Ammon's horn (tissue), 1 donor: ENCODE results near the gene NXPH3.
"Not testable (repeated sequence)": the region's sequence is repeated elsewhere in the genome, so short reads cannot be mapped to it uniquely, and the experiment has no call there.

Source experiments
- DNase-seq: peaks from one replicate; pipeline ENCODE4 v3.0.0-alpha.2; 2016; ENCODE audit warnings: low spot score

NXPH3 gene

DNA sequence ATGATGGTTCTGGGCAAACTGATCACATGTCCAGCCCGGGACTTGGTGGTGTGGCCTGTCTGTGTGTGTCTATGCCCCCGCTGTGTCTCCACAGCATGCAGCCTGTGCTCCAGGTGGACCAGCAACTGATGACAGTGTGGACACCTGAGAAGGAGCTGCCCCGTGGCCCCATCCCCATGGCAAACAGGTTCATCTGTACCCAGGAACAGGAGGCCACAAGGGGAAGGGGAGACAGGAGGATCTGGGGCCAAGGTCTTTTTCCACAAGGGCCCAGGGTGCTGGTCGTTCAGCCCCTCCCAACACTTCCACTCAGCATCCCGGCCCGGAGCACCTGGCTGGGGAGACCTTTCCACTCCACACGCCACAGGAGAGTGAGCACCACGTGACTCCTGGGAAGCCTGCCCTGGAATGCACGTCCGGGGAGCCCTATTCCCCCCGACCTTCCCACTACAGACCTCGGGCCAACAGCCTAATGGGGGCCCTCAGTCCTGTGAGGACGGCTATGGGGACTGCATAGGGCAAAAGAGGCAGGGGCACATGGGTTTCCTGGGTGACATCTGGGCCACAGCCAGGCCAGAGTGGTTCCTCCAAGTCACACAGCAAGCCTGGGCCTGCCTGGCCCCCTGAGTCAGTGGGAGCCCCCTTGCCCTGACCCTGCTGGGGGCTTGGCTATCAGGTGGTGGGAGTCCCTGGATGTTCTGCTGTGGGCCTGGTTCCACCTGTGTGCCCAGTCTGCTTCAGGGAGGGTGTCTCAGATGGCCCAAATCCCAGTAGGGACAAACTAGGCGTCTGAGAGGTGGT, 20.8 kb upstream of the NXPH3 start:
- no peak for DNase-seq

DNA sequence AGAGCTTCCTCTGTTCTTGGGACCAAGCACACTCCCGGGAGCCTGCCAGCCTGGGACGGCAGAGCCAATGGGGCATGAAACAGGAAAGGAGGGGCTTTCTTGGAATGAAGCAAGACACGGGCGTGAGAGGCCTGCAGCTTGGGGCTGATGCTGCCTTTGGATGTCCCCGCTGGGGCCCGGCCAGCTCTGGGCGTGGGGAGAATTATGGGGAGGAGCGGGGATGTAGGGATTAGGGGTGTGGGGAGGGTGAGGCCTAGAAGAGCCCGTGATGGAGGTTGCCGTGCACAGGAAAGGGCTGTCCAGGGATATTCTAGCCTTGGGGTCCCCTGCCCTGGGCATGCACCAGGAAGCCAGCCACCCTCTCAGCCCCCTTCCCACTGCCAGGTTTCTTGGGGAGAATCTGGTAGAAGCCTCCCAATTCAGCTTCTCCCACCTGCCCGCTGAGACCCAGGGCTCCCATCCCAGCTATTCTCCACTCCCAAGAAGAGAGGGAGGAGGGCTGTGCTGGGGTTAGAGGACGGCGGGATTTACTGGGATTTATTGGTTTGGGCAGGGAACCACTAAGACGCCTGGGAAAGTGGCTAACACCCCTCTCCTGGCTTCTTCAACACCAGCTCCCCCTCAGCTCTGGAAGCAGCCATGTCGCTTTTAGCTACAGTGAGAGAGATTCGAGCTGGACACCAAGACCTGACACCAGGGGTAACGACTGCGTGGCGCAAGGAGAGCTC, 20.0 kb upstream of the NXPH3 start:
- DNase-seq = no peak

DNA sequence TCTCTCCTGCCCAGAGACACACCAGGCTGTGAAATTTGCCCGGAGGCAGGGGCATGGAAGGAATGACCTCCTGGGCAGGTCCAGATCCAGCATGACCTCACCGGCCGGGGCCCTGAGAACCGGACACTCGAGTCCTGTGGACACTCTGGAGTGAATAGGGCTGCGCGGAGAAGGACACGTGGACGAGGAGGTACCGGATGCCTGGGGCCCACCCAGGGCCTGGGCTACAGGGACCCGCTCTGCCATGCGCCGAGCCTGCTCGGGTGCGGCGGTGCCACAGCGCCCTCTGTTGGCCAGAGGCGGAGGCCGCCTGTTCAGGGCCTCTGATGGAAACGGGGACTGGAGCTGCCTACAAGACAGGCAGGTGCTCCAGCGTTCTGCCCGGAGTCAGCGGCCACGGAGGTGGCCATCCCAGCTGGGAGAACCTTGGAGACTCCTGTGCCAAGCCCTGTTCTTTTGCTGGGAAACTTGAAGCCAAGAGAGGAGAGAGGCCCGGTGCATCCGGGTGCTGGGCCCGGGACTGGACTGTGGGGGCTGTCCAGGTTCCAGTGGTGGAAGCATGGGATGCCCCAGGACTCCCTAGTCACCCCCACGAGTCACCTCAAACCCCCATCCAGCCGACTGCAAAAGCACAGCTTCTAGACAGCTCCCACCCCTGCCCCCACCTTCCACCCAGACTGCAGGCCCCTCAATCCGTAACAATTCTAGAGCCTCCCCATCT, 19.3 kb upstream of the NXPH3 start:
- DNase-seq = peak; percentile 75

DNA sequence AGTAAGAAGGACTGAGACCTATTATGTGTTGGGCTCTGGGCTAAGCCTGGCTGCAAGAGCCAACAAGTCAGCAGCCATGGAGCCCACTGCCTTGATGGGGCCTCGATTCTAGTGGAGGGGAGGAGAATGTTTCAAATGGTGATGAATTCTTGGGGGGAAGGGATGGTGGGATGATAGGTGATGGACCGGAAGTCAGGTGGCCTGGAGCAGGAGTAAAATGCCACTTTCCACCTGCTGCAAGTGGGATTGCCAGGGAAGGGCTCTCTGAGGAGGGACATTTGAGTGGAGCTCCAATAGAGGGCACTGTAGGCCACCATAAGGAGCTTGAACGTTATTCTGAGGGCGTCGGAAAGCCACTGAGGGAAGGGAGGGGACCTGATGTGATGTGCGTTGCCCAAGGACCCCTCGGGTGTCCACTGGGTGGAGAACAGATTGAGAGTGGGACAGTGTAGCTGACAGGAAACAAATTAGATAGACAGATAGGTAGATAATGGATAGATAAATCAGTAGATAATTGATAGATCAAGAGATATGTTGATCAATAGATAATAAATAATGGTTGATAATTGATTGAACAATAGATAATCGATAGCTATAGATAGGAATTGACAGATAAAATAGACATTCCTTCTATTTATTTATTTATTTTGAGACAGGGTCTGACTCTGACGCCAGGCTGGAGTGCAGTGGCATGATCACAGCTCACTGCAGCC, 18.2 kb upstream of the NXPH3 start:
- peak; percentile 65 for DNase-seq

DNA sequence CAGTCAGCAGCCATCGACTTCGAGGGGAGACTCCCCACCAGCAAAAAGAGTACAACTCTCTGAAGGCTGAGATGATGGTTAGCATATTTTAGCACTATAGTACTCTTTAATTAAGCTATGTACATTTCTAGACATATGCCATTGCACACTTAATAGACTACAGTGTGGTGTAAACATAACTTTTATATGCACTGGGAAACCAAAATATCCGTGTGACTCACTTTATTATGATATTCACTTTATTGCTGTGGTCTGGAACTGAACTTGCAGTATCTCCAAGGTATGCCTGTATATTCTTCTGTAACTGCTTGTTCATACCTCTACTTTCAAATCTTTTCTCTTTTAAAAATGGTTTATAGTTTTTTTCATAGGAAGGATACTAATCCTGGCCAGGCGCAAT, 11.0 kb upstream of the NXPH3 start:
- DNase-seq = no peak

DNA sequence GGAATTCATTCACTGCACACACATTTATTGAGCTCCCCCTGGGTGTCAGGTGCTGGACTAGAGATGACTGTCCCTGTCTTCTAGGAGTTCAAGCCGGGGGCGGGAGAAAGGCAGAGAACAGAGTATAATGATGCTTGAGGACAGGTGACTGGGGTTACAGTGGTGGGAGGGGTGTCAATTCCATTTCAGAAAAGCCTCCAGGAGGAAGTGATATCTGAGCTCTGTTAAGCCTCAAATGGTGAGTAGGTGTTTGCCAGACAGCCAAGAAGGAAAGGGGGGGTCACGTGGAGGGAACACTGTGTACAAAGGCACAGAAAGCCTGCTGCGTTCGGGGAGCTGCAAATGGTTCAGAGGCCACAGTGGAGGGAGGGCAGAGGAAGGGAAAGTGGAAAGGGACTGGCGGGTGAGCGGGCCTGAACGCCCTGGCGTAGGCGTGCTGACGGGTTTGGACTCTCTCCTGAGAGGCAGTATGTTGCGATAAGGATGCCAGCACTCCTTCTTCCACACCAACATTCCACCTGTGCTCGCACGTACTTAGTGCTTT, 9.7 kb upstream of the NXPH3 start:
- DNase-seq = peak; percentile 72

DNA sequence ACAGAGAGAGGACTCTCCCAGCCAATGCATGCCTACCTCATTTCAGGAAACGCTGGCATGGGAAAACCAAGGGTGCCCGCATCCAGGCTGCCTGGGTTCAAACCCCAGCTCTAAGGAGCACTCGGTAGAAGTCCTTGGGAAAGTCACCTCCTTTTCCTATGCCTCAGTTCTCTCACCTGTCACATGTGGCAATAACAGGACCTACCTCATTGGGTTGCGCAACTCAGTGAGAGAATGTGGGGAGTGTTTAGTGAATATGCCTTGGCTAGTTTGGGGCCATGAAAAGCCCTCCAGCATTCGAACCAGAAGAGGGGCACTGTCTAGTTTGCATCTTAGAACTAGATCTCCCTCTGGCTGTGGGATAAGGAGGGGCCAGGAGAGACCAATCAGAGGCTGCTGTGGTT, 9.0 kb upstream of the NXPH3 start:
- DNase-seq = no peak

DNA sequence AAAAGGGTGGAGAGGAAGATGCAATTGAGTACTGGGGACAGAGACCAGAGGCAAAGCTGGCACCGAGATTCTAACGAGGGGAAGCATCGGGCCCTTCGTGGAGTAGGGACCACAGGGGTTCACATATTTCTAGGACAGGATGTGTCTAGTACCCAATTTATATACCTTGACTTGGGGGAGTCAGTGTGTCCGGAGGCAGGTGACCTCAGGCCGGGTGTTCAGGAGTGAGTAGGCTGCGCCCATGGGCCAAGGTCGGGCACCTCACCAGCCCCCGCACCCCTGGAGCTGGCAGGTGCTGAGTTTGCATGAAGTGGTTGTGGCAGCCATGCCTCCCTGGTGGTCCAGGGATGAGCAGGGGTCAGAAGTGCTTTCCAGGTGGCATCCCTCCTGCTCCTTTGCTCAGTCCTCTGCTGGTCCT, 8.6 kb upstream of the NXPH3 start:
- no peak for DNase-seq

DNA sequence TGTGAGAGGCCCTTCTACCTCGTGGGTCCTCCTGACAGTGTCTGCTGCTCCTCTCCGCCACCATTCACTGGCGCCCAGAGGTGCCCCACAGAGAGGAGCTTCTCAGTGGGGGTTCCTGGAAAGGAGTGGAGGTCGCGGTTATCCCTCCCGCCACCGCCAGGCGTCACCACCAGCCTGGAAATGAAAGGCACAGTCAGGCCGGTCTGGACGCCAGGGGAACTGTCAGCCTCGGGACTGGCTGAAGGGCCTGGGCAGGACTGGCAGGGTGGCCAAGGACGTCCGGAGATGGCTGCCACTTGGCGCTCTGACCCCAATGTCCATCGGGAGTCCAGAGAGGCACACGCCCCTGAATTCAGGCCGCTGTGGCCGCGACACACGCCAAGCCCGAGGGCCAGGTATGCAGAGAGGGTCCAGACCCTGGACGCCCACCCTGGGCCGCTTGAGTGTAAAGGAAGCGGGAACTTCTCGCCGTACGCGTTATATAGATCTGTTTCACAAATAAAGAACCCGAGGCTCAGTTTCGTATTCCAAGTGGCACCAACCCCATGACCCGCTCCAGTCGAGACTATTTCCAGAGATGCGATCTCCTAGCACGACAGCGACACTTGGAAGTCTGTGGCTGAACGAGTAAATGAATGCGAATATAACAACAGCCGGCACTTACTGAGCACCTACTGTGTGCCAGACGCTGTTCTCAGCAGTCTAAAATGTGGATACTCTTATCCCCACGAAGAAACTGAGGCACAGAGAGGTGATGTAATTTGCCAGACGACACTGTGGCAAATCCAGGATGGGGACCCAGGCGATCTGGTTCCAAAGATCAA, 7.6 kb upstream of the NXPH3 start:
- DNase-seq = peak; percentile 91

DNA sequence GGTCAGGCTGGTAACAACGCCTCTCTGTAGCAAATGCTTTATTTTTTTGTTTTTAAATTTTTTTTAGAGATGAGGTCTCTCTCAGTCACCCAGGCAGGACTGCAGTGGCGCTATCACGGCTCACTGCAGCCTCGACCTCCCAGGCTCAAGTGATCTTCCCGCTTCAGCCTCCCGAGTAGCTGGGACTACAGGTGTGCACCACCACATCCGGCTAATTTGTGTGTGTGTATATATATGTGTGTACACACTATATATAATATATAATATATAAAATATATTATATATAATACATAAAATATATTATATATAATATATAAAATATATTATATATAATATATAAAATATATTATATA, 7.0 kb upstream of the NXPH3 start:
- not testable (repeated sequence) for DNase-seq

DNA sequence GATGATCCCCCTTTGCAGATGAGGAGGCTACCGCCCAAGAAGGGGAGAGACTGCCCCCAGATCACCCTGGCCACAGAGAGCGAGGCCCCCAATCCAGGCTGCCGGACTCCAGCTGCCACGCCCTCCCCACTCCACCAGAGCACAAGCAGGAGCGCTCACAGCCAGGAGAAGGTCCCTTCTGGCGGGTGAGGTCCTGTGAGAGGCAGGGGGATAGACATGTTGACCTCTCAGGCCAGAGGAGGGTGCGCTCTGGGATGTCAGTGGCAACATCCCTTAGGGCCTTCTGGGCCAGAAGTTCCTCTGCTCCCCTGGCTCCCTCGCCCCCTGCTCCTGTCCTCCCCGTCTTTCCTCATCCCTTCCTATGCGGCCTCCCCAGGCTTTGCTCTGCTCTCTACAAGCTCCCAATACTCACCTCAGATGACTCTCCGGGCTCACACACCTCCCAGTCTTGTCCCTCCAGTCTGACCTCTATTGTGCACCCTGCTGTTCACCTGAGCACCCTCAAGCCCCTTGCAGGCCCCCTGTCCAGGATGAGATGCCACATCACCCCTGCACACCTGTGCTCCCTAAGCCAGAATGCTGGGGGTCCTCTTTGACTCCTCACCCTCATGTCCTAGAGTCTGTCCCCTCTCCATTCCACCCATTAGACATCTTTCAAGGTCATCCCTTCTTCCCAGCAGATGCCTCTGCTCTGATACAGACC, 5.0 kb upstream of the NXPH3 start:
- no peak for DNase-seq

DNA sequence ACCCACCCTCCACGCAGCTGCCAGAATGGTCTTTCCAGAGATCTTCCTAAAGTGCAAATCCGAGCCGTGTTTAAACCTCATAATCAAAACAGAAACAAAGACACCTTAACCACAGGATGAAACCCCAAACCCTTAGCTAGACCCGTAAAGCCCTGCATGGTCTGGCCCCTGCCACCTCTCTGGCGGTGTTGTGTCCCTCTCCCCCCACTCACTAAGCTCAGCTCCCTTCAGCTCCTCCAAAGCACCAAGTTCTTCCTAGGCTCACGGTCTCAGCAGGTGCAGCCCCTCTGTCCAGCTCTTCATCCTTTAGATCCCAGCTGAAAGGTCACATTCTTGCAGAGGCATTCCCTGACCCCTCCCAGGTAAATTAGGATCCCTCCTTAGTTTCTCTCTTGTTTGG, 4.4 kb upstream of the NXPH3 start:
- DNase-seq = no peak

DNA sequence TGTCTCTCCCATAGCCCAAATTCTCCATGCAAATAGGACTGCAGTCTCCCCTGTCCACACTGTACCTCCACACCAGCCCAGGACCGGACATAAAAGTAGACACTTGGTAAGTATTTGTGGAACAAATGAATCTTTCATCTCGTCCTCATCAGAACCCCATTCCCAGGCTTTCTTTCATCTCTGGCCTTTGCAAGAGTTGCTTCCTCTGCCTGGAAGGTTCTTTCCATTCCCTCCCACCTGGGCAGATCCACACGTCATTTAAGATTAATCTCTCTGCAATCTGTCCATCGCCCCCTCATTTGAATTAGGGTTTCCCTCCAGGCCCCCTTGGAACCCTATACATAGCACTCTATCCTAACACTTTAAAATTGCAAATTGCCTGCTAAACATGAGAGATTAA, 3.9 kb upstream of the NXPH3 start:
- DNase-seq = no peak

DNA sequence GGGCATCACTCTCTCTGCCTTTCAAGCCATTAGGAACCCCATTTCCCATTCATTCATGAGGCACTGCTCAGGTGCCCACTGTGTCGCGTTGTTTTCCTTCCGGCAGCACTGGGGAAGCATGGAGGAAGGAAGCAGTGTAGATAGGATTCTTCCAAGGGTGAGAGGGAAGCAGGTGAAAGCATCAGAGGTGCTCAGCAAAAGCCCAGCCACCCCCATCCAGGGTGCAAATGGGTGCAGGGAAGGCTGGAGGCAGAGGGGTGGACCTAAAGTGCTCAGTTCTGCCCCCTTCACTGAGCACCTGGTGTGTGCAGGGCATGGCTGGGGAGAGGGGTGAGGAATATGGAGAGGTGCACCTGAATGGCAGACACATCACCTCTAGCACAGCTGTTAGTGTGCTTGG, 3.4 kb upstream of the NXPH3 start:
- DNase-seq = no peak

DNA sequence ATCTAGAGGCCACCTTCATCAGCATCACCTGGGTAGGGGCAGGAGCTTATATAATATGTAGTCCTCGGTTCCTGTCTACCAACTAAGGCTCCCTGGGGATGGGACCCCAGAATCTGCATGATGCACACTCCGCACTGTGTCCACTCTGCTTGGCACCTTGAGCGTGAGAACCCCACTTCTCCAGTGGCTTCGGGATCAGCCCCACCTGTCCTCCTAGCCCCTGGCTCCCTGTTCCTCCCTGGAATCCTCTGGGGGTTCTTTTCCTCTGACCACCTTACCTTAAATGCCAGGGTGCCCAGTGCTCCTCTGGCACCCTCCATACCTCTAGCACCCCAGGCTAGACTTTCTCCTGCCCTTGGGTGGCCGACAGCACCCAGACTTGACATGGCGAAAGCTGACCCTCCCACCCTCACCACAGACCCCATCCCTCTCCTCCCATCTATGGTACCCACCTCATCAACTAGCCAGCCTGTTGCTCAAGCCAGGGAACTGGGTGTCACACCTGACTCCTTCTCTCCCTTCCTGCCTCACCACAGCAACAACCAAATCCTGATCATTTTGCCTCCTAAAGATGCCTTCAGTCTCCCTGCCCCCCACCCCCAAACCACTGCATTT, 2.8 kb upstream of the NXPH3 start:
- no peak for DNase-seq

DNA sequence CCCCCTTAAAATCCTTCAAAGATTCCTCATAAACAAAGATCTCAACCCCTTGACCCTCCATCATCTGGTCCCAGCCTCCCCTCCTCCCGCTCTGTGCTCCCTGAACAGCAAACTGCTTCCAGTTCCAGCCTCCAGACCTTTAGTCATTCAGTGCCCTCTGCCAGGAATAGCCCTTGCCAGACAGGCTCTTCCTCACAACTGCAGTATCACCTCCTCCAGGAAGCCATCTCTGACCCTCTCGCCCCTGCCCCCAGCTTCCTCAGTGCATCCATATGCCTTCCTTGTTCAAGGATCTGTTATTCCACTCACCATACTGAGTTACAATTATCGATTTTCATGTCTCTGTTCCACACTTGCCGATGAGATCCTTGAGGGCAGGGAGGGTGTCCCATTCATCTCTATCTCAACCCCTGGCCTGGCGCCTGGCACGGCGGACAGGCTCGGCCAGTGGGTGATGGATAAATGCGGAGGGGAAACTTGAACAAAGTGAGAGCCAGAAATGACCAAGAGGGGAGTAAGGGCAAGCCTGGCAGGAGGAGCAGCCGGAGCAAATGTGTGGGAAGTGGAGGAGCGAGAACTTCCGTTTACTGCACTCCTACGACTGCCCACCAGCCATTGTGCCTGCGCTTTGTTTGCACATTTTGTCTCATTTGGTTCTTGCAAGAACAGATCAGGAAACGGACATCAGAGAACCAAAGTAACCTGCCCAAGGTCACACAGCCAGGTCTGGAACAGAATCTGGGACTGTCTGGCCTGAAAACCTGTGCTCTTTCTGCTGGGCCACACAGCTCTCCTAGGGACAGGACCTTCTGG, 2.0 kb upstream of the NXPH3 start:
- DNase-seq = no peak

DNA sequence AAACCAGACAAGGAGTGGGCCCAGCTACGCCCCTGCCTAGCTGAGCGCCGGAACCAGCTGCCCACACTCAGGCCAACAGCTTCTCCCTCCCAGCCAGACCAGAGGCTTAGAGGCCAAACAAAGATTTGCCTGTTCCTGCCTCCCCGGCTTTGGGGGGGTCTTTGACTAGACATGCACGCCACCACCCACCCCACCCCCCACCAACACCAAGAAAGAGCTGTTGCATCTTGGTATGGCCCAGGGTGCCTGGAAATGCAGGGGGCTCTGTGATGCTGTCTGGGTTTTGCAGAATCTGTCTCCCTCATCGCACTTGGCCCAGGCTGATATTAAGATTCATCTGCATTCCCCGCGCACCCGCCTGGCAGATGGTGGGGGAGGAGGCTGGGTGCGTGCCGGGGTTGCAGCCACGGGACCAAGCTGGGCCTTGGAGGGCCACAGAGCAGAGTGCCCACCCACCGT, 1.3 kb upstream of the NXPH3 start:
- DNase-seq = peak; percentile 65

DNA sequence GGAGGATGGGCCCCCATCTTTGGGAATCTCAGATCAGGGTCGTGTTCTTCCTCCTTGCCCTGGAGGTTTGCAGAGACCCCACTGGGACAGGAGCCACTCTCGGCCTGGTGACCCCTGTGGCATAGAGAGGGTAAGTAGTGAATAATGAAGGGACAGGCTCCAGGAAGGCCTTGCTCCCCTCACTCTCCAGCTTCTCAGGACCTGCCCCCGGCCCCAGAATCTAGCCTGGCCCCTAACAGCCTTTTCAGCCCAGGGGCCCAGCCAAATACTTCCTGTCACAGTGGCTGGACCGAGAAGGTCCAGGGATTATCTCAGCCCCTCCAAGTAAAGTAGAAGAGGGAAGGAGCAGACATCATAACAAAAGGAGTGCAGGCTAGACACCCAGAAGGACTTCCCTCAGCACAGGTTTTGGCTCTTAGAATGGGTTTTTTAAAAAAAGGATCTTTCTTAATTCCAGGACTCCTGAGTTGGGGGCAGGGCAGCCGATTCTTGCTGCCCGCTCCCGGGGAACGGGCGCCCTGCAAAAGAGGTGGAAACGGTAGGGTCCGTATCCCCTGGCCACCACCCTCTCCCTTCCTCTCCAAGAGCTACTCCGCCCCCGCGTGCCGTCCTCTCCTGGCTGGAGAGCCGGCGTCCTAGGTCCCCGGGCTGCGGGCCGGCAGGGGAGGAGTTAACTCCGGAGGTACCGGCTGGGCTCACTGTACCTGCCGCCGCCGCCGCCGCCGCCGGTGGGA, 559 bp upstream of the NXPH3 start:
- DNase-seq = no peak
